Esophagus squamous epithelium (tissue), 5 donors: Measurements from ENCODE around the gene CFAP157. TPM values are rescaled to one million over a fixed set of nuclear protein-coding genes. Genes with fewer than 3 reads are reported as not detected.

Source experiments
- DNase-seq: peaks from one replicate; lab custom pipeline; 2025; lab: John Stamatoyannopoulos, UW
- H3K27ac ChIP-seq, 4 donors: fragments of 200-600 bp; sonication (generic); one replicate each; pipeline ENCODE4 v1.5.1; 2016 to 2019; ENCODE audit warnings: mild to moderate bottlenecking in 1 of 4
- H3K27me3 ChIP-seq, 4 donors: fragments of 200-600 bp; sonication (generic); 1 replicate in 3 of 4; 2 replicates in 1 of 4; pipeline versions ENCODE4 v1.5.1 to v1.6.0; 2017 to 2021; ENCODE audit warnings: antibody characterized with exemption in 1 of 4
- H3K36me3 ChIP-seq, 3 donors: fragments of 200-600 bp; sonication (generic); one replicate each; pipeline ENCODE4 v1.5.1; 2016 to 2019
- H3K4me1 ChIP-seq, 3 donors: fragments of 200-600 bp; sonication (generic); one replicate each; pipeline ENCODE4 v1.5.1; 2017 to 2019
- H3K4me3 ChIP-seq, 4 donors: fragments of 200-600 bp; sonication (generic); 1 replicate in 3 of 4; 2 replicates in 1 of 4; pipeline ENCODE4 v1.5.1; 2016 to 2019; ENCODE audit warnings: mild to moderate bottlenecking in 2 of 4, moderate library complexity in 1 of 4
- H3K9me3 ChIP-seq, 3 donors: fragments of 200-600 bp; sonication (generic); one replicate each; pipeline ENCODE4 v1.5.1; 2016 to 2019
- CTCF ChIP-seq, 6 experiments: fragments of 450-650 bp in 4 of 6; fragments of 200-600 bp in 2 of 6; sonication (generic) in 2 of 6; IDR thresholded peaks; one replicate each; pipeline ENCODE4 v1.5.1; 2016 to 2019; ENCODE audit warnings: antibody characterized with exemption in 6 of 6, mild to moderate bottlenecking in 4 of 6, moderate library complexity in 4 of 6
- POLR2A ChIP-seq, 4 donors: fragments of 450-650 bp; IDR thresholded peaks; one replicate each; pipeline ENCODE4 v1.6.1; 2017; ENCODE audit warnings: antibody characterized with exemption in 4 of 4, mild to moderate bottlenecking in 4 of 4, moderate library complexity in 3 of 4
- WGBS, 2 donors: methylation state at CpG; one replicate each; pipeline ENCODE4 v1.1.5; 2018; 5-methylcytosine and 5-hydroxymethylcytosine counted together
- intact Hi-C: fragments of 100-400 bp; cut with DNase I; formaldehyde crosslinking; loops from one replicate; pipeline ENCODE4 v1.15.0; 2022
- total RNA-seq, 4 donors: library from RNA; depleted of rRNA; stranded (reverse); fragments of >200 nt; gene quantifications; one replicate each; pipeline ENCODE4 v1.1.0, GENCODE V29; 2016
- donor health status: DM: yes; HTN: yes; CAD: no.

Gene CFAP157
- total RNA-seq, 4 donors from 2014 or later: 0.19 TPM; not detected in 3

- no peaks in the 10 kb centered on the region for H3K9me3 ChIP-seq
- peak overlapping the region in 1 of 4 donors; percentile 19 for H3K4me3 ChIP-seq
- H3K27me3 ChIP-seq: peaks cover 0 to 13% (median 0%) of the 10 kb centered on the region in 4 donors
- WGBS, 2 donors: 49 to 55% methylated on average over 11 to 16 of the region's 16 CpGs
- intact Hi-C loops: no loop called here
- H3K27ac ChIP-seq: peak overlapping the region; percentile 23 to 82 (median 60)
- no peaks in the 10 kb centered on the region for H3K36me3 ChIP-seq
- TF ChIP-seq CTCF (IDR thresholded peaks at IDR 0.05): no peak
- TF ChIP-seq POLR2A (IDR thresholded peaks at IDR 0.05): no peak
- H3K4me1 ChIP-seq: peaks cover 0 to 67% (median 21%) of the 10 kb centered on the region in 3 donors
- DNase-seq: no peak
These were observed 55.4 kb downstream of the CFAP157 start for GRCh38 chr9:127762111-127762676.

- H3K27ac ChIP-seq: peak overlapping the region in 3 of 4 donors; percentile 48 to 82 (median 75)
- DNase-seq: no peak
- intact Hi-C loops: no loop called here
- TF ChIP-seq CTCF (IDR thresholded peaks at IDR 0.05) (peak in 3 of 6 experiments; percentile 10 to 46 (median 31)), POLR2A (IDR thresholded peaks at IDR 0.05) (no peak)
- H3K36me3 ChIP-seq: no peaks in the 10 kb centered on the region
- H3K4me3 ChIP-seq: no peak overlapping the region
- H3K9me3 ChIP-seq: no peaks in the 10 kb centered on the region
- peaks cover 0 to 11% (median 0%) of the 10 kb centered on the region in 4 donors for H3K27me3 ChIP-seq
- 56 to 62% methylated on average over 4 to 5 of the region's 7 CpGs for WGBS, 2 donors
- H3K4me1 ChIP-seq: peaks cover 0 to 85% (median 30%) of the 10 kb centered on the region in 3 donors
These were observed 57.2 kb downstream of the CFAP157 start for GRCh38 chr9:127763918-127764384.

GRCh38 chr9:127765418-127765817 lies 58.6 kb downstream of the CFAP157 start:
- TF ChIP-seq POLR2A (IDR thresholded peaks at IDR 0.05) (no peak), CTCF (IDR thresholded peaks at IDR 0.05) (no peak)
- peaks cover 0 to 11% (median 0%) of the 10 kb centered on the region in 4 donors for H3K27me3 ChIP-seq
- no peak for DNase-seq
- 60 to 64% methylated on average over 1 of the region's 1 CpG for WGBS, 2 donors
- H3K27ac ChIP-seq: peak overlapping the region in 2 of 4 donors; percentile 75 to 82
- no peak overlapping the region for H3K4me3 ChIP-seq
- H3K9me3 ChIP-seq: no peaks in the 10 kb centered on the region
- peaks cover 2 to 96% (median 33%) of the 10 kb centered on the region in 3 donors for H3K4me1 ChIP-seq
- H3K36me3 ChIP-seq: no peaks in the 10 kb centered on the region
- intact Hi-C loops: no loop called here

Other genes with a start within 250 kb of the CFAP157 start
- 10 to 100 TPM in 2 of 4 donors, 1 to 10 TPM in 2; 4.7 to 36.1 (median 12.2) TPM for gene STXBP1, start 94.7 kb upstream of the CFAP157 start, total RNA-seq
- 10 to 100 TPM in 3 of 4 donors, 1 to 10 TPM in 1; 4.5 to 12.6 (median 11.6) TPM for gene PTRH1, start 8.7 kb downstream of the CFAP157 start, total RNA-seq
- under 1 TPM in 2 of 4 donors, not detected in 2; under 0.01 to 0.23 TPM for gene TTC16, start 9.1 kb downstream of the CFAP157 start, total RNA-seq
- gene TOR2A, start 28.3 kb downstream of the CFAP157 start, total RNA-seq: 10 to 100 TPM; 10.7 to 12.5 (median 11.5) TPM
- 1 to 10 TPM in 3 of 4 donors, under 1 TPM in 1; 0.38 to 4.8 (median 2.8) TPM for gene SH2D3C, start 71.7 kb downstream of the CFAP157 start, total RNA-seq
- 10 to 100 TPM; 22.3 to 53.2 (median 41.2) TPM for gene CDK9, start 79.0 kb downstream of the CFAP157 start, total RNA-seq
- gene FPGS, start 95.9 kb downstream of the CFAP157 start, total RNA-seq: 10 to 100 TPM; 38.2 to 52.0 (median 47.0) TPM
- gene ENG, start 147.7 kb downstream of the CFAP157 start, total RNA-seq: 10 to 100 TPM in 3 of 4 donors, 1 to 10 TPM in 1; 7.2 to 32.8 (median 18.0) TPM
- 10 to 100 TPM; 11.1 to 36.1 (median 26.8) TPM for gene AK1, start 170.7 kb downstream of the CFAP157 start, total RNA-seq
- gene ST6GALNAC6, start 192.6 kb downstream of the CFAP157 start, total RNA-seq: 10 to 100 TPM; 14.5 to 69.4 (median 26.1) TPM
- gene ST6GALNAC4, start 210.1 kb downstream of the CFAP157 start, total RNA-seq: 10 to 100 TPM; 12.5 to 33.0 (median 23.8) TPM
- gene PIP5KL1, start 223.8 kb downstream of the CFAP157 start, total RNA-seq: 1 to 10 TPM in 3 of 4 donors, not detected in 1; 3.1 to 4.6 (median 3.6) TPM
- gene DPM2, start 230.9 kb downstream of the CFAP157 start, total RNA-seq: 10 to 100 TPM; 12.5 to 18.5 (median 15.7) TPM